ENCODE measurements around the gene EHMT1. TPM values are rescaled to one million over a fixed set of nuclear protein-coding genes. Genes with fewer than 3 reads are reported as not detected.

Gene EHMT1
- total and polyA plus RNA-seq, 2 donors (not counting 1 experiment from before 2014, with no cell fraction given), result 101 to 394 TPM

GRCh38 chr9:137694236-137694959, 75.6 kb downstream of the EHMT1 start:
- peak overlapping the region; percentile 10 for H3K4me2 ChIP-seq (replicated peaks; ENCODE audit: low read depth, low read length, poor library complexity, severe bottlenecking)
- H3K27me3 Mint-ChIP-seq, result no peaks in the 10 kb centered on the region

More at GRCh38 chr9:137694236-137694959, 75.6 kb downstream of the EHMT1 start:
- no peaks in the 10 kb centered on the region for H3K27me3 ChIP-seq (replicated peaks in 1 of 4; ENCODE audit: control extremely low read depth in 1 of 4, control insufficient read depth in 3 of 4, insufficient read depth in 4 of 4, low read length in 3 of 4)
- H3K4me3 Mint-ChIP-seq, result no peak overlapping the region
- 97% methylated on average over 27 of the region's 36 CpGs for WGBS (ENCODE audit: insufficient coverage)
- intact Hi-C loops (cut with micrococcal nuclease), result loop anchor here (2.0 kb wide), 1 partner anchor 76 kb away; the partner anchor contains the start of gene EHMT1
- DNase-seq (no peak), ATAC-seq (ENCODE audit: low read depth) (no peak)
- H3K9ac ChIP-seq (ENCODE audit: low read length), result no peak overlapping the region
- no peaks in the 10 kb centered on the region for H3K9me3 Mint-ChIP-seq (ENCODE audit: insufficient read depth)
- no peak overlapping the region for H2AFZ ChIP-seq (ENCODE audit: insufficient read depth, low read depth, low read length, poor library complexity, severe bottlenecking)
- peaks cover 96% of the 10 kb centered on the region for H3K79me2 ChIP-seq (ENCODE audit: control insufficient read depth, insufficient read depth, low read length)
- H3K4me1 ChIP-seq (ENCODE audit: control insufficient read depth in 2 of 2, insufficient read depth in 2 of 2, low read length in 2 of 2), result peaks cover 37 to 43% of the 10 kb centered on the region in 2 donors
- H3K27ac Mint-ChIP-seq, result peak overlapping the region; percentile 86
- H3K36me3 ChIP-seq (replicated peaks in 1 of 2; ENCODE audit: control extremely low read depth in 1 of 2, control insufficient read depth in 1 of 2, extremely low read depth in 1 of 2, insufficient read depth in 2 of 2, low read length in 1 of 2), result peaks cover 0 to 5% of the 10 kb centered on the region in 2 experiments
- CTCF ChIA-PET, result interaction anchor here (0.7 to 3.6 kb wide), 13 partner anchors 8 to 142 kb away, joined by 3 to 38 read pairs (median 5); partner anchors contain the start of gene EHMT1
- H3K9me3 ChIP-seq (ENCODE audit: control extremely low read depth in 1 of 3, control insufficient read depth in 2 of 3, insufficient read depth in 1 of 3, low read length in 2 of 3), result no peaks in the 10 kb centered on the region
- POLR2A ChIA-PET, result interaction anchor here (0.6 to 1.0 kb wide), 2 partner anchors 20 to 22 kb away, joined by 3 to 4 read pairs; no protein-coding TSS in a partner anchor
- TF ChIP-seq CTCF (IDR thresholded peaks at IDR 0.05), result no peak
- no peak for TF ChIP-seq EZH2 (IDR thresholded peaks at IDR 0.05; ENCODE audit: borderline replicate concordance, insufficient read depth, low read depth, low read length, poor library complexity, severe bottlenecking)
- H3K4me3 ChIP-seq (ENCODE audit: control extremely low read depth in 1 of 5, extremely low read depth in 1 of 5, insufficient read depth in 1 of 5, low read depth in 2 of 5, low read length in 4 of 5), result no peak overlapping the region
- H3K4me1 Mint-ChIP-seq, result peaks cover 66% of the 10 kb centered on the region
- peaks cover 15% of the 10 kb centered on the region for H4K20me1 ChIP-seq (ENCODE audit: control insufficient read depth, insufficient read depth, low read length, poor library complexity, severe bottlenecking)
- H3K27ac ChIP-seq (ENCODE audit: low read length in 2 of 2), result peak overlapping the region in 1 of 2 donors; percentile 23
